DOHH2 (cell line): Measurements from ENCODE around the gene ZFAND3.

ENCODE experiments used
- EZH2phosphoT487 ChIP-seq: fragments of 200-600 bp; sonication (generic); IDR thresholded peaks from 2 replicates; pipeline ENCODE4 v1.6.1; 2017; ENCODE audit warnings: borderline replicate concordance, mild to moderate bottlenecking, antibody characterized with exemption, low read length, moderate library complexity, mixed read lengths
- TF ChIP-seq, protein P1 (sequence below): fragments of 200-600 bp; sonication (generic); IDR thresholded peaks from one replicate; pipeline ENCODE4 v1.5.1; 2014; ENCODE audit warnings: antibody characterized with exemption, mild to moderate bottlenecking, low read depth, low read length; ENCODE audit not compliant: poor library complexity, severe bottlenecking

DNA sequence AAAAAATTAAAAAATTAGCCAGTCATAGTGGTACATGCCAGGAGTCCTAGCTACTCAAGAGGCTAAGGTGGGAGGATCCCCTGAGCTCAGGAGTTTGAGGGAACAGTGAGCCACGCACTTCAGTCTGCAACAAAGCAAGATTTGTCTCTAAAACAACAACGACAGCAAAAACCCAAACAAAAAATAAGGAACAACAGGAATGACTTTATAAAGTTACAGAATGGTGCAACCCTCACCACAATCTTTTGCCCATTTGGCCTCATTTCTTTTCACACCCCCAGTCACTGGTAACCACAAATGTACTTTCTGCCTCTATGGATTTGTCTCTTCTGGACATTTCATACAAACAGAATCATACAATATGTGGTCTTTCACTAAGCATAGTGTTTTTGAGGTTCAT lies 16.7 kb upstream of the ZFAND3 start:
- TF ChIP-seq, protein P1, sequence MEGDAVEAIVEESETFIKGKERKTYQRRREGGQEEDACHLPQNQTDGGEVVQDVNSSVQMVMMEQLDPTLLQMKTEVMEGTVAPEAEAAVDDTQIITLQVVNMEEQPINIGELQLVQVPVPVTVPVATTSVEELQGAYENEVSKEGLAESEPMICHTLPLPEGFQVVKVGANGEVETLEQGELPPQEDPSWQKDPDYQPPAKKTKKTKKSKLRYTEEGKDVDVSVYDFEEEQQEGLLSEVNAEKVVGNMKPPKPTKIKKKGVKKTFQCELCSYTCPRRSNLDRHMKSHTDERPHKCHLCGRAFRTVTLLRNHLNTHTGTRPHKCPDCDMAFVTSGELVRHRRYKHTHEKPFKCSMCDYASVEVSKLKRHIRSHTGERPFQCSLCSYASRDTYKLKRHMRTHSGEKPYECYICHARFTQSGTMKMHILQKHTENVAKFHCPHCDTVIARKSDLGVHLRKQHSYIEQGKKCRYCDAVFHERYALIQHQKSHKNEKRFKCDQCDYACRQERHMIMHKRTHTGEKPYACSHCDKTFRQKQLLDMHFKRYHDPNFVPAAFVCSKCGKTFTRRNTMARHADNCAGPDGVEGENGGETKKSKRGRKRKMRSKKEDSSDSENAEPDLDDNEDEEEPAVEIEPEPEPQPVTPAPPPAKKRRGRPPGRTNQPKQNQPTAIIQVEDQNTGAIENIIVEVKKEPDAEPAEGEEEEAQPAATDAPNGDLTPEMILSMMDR = no peak
- no peak for TF ChIP-seq EZH2phosphoT487
